Measurements from ENCODE around the gene NTF3.

Gene NTF3

DNA sequence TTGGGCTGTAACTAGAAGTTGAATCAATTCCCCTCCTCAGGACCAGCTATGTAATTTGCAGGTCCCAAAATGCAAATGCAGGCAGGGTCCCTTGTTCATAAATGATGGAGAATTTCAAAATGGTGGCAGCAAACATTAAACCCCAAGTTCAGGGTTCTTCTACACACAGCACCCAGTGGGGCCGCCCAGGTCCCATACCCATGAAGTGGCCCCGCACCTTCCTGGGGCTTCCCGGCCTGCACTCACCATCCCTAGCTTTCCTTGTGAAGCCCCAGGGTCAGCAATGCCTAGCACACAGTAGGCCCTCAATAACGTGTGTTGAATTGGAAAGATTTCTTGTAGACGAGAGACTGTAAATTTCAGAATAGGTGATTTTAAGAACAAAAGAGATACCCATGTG is 76.0 kb downstream of the NTF3 start:
- peaks cover 20% of the 10 kb centered on the region for H3K27me3 ChIP-seq (ENCODE audit: low read depth, low read length)
- H3K36me3 ChIP-seq (replicated peaks; ENCODE audit: low read depth, low read length): no peaks in the 10 kb centered on the region
- H3K4me1 ChIP-seq (ENCODE audit: low read length): no peaks in the 10 kb centered on the region
- H3K9ac ChIP-seq (ENCODE audit: low read length): no peak overlapping the region
- no peaks in the 10 kb centered on the region for H3K79me2 ChIP-seq (ENCODE audit: low read length)
- H4K20me1 ChIP-seq (ENCODE audit: insufficient read depth, low read length): no peaks in the 10 kb centered on the region
- H2AFZ ChIP-seq (ENCODE audit: low read depth, low read length): no peak overlapping the region
- no peak overlapping the region for H3K27ac ChIP-seq (ENCODE audit: low read length)
- no peak overlapping the region for H3K4me2 ChIP-seq (ENCODE audit: low read length)
- H3K4me3 ChIP-seq (ENCODE audit: low read length): no peak overlapping the region
- H3K9me3 ChIP-seq (ENCODE audit: insufficient read depth, low read length): no peaks in the 10 kb centered on the region
- TF ChIP-seq, protein P1, sequence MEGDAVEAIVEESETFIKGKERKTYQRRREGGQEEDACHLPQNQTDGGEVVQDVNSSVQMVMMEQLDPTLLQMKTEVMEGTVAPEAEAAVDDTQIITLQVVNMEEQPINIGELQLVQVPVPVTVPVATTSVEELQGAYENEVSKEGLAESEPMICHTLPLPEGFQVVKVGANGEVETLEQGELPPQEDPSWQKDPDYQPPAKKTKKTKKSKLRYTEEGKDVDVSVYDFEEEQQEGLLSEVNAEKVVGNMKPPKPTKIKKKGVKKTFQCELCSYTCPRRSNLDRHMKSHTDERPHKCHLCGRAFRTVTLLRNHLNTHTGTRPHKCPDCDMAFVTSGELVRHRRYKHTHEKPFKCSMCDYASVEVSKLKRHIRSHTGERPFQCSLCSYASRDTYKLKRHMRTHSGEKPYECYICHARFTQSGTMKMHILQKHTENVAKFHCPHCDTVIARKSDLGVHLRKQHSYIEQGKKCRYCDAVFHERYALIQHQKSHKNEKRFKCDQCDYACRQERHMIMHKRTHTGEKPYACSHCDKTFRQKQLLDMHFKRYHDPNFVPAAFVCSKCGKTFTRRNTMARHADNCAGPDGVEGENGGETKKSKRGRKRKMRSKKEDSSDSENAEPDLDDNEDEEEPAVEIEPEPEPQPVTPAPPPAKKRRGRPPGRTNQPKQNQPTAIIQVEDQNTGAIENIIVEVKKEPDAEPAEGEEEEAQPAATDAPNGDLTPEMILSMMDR (IDR thresholded peaks at IDR 0.05; ENCODE audit: low read depth, low read length): no peak
- TF ChIP-seq EZH2phosphoT487 (IDR thresholded peaks at IDR 0.05; ENCODE audit: low read depth): no peak

DNA sequence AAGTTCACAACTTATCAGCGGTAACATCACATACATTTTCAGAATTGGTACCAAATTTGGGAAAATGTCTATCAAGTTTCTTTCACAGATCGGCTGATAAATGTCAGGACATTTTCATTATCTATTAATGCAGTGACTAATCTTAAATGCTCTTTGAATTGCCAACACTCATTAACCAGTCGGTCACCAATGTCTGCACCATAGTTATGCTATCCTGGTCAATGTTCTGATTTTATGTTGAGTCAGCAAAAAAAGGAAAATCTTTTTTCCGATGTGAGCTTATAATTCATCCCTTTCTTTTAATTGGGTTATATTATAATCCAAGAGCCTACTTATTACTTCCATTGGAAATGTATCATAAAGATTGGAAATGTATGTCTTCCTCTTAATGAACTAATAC is 77.2 kb downstream of the NTF3 start:
- H3K79me2 ChIP-seq (ENCODE audit: low read length): no peaks in the 10 kb centered on the region
- no peak overlapping the region for H3K27ac ChIP-seq (ENCODE audit: low read length)
- no peak overlapping the region for H3K9ac ChIP-seq (ENCODE audit: low read length)
- no peak overlapping the region for H3K4me3 ChIP-seq (ENCODE audit: low read length)
- TF ChIP-seq, protein P1 (IDR thresholded peaks at IDR 0.05; ENCODE audit: low read depth, low read length): no peak
- TF ChIP-seq EZH2phosphoT487 (IDR thresholded peaks at IDR 0.05; ENCODE audit: low read depth): no peak
- no peak overlapping the region for H2AFZ ChIP-seq (ENCODE audit: low read depth, low read length)
- no peaks in the 10 kb centered on the region for H4K20me1 ChIP-seq (ENCODE audit: insufficient read depth, low read length)
- H3K27me3 ChIP-seq (ENCODE audit: low read depth, low read length): peaks cover 22% of the 10 kb centered on the region
- no peaks in the 10 kb centered on the region for H3K36me3 ChIP-seq (replicated peaks; ENCODE audit: low read depth, low read length)
- H3K4me2 ChIP-seq (ENCODE audit: low read length): no peak overlapping the region
- no peaks in the 10 kb centered on the region for H3K9me3 ChIP-seq (ENCODE audit: insufficient read depth, low read length)
- H3K4me1 ChIP-seq (ENCODE audit: low read length): no peaks in the 10 kb centered on the region

DNA sequence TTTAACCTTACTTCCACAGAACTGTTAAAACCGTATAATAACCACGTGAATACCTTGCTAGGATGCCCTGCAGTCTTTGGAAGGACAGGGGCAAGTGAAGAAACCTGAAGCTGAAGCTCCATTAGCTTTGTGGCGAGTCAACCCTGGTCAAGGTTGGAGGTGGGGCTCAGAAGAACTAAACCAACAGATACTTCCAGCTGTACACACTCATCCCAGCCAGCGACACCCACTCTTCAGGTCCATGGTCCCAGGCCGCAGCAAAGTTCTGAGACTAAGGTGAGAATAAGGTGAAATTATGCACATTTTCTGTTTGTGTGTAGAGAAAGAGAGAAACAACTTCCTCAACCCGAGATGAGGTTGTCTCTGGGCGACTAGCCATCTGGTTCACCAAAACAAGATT is 77.6 kb downstream of the NTF3 start:
- no peaks in the 10 kb centered on the region for H4K20me1 ChIP-seq (ENCODE audit: insufficient read depth, low read length)
- H3K27ac ChIP-seq (ENCODE audit: low read length): no peak overlapping the region
- H3K9me3 ChIP-seq (ENCODE audit: insufficient read depth, low read length): no peaks in the 10 kb centered on the region
- H3K27me3 ChIP-seq (ENCODE audit: low read depth, low read length): peaks cover 25% of the 10 kb centered on the region
- H3K36me3 ChIP-seq (replicated peaks; ENCODE audit: low read depth, low read length): no peaks in the 10 kb centered on the region
- no peaks in the 10 kb centered on the region for H3K79me2 ChIP-seq (ENCODE audit: low read length)
- H3K4me1 ChIP-seq (ENCODE audit: low read length): no peaks in the 10 kb centered on the region
- H3K9ac ChIP-seq (ENCODE audit: low read length): no peak overlapping the region
- no peak overlapping the region for H3K4me2 ChIP-seq (ENCODE audit: low read length)
- H3K4me3 ChIP-seq (ENCODE audit: low read length): no peak overlapping the region
- TF ChIP-seq, protein P1 (IDR thresholded peaks at IDR 0.05; ENCODE audit: low read depth, low read length): no peak
- TF ChIP-seq EZH2phosphoT487 (IDR thresholded peaks at IDR 0.05; ENCODE audit: low read depth): no peak
- no peak overlapping the region for H2AFZ ChIP-seq (ENCODE audit: low read depth, low read length)

DNA sequence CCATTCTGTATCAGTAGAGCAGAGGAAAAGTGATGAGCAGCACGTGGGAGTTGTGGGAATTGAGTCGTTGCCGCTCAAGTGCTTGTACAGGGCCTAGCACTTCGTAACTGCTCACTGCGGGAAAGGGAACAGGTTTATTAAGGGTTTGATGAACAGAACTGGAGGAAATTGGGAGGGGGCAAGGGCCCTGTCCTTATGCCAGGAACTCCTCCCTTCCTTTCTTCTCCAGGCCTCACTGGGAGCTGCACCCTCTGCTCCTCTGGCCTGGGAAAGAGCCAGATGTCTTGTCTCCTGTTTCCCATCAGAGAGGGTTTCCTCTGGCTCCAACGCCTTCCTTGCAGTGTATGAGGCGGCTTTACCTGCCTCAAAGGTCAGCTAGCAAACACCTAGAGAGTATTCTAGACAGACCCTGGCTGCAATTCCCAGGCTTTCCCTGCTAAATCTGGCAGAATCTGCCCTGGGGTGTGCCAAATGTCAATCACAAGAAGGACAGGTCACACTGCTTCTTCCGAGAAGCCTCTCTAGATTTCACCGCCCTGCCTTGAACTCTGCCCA is 78.4 kb downstream of the NTF3 start:
- Histone ChIP-seq H3K4me1 (ENCODE audit: low read length) (no peaks in the 10 kb centered on the region), H3K9me3 (ENCODE audit: insufficient read depth, low read length) (no peaks in the 10 kb centered on the region), H4K20me1 (ENCODE audit: insufficient read depth, low read length) (no peaks in the 10 kb centered on the region), H2AFZ (ENCODE audit: low read depth, low read length) (no peak overlapping the region), H3K9ac (ENCODE audit: low read length) (no peak overlapping the region), H3K79me2 (ENCODE audit: low read length) (no peaks in the 10 kb centered on the region), H3K27me3 (ENCODE audit: low read depth, low read length) (peaks cover 27% of the 10 kb centered on the region), H3K4me3 (ENCODE audit: low read length) (no peak overlapping the region), H3K36me3 (replicated peaks; ENCODE audit: low read depth, low read length) (no peaks in the 10 kb centered on the region), H3K4me2 (ENCODE audit: low read length) (no peak overlapping the region), H3K27ac (ENCODE audit: low read length) (no peak overlapping the region)
- no peak for TF ChIP-seq EZH2phosphoT487 (IDR thresholded peaks at IDR 0.05; ENCODE audit: low read depth)
- TF ChIP-seq, protein P1 (IDR thresholded peaks at IDR 0.05; ENCODE audit: low read depth, low read length): no peak
